ENCODE data around the gene SRP68.

The SRP68 gene

DNA sequence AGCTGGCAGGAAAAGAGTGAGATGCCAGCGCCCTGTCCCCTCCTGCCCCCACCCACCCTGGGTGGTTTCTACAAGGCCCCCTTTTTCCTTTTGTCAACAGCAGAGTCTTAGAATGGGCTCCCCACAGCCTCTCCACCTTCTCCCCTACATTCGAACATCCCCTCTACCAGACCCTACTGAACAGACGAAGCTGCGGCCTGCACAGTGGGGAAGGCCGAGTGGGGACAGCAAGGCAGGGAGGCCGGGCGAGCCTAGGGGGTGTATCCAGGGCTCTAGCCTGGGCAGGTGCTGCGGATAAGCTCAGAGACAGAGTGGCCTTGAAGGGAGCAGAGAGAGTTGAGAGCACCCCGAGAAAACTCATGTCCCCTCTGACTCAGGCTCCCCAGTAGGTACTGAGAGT lies 14.1 kb upstream of the SRP68 start (continued):
- no peak for TF ChIP-seq ZNF114 (tag by site-specific recombination; IDR thresholded peaks at IDR 0.05)
- TF ChIP-seq ZNF837 (tag by site-specific recombination; IDR thresholded peaks at IDR 0.05), result no peak

GRCh38 chr17:76085731-76086366 lies 13.5 kb upstream of the SRP68 start:
- Histone ChIP-seq H3K9me3 (ENCODE audit: control insufficient read depth, insufficient read depth, low read depth, low read length) (no peaks in the 10 kb centered on the region), H3K36me3 (ENCODE audit: control insufficient read depth in 2 of 2, insufficient read depth in 1 of 2, low read length in 2 of 2) (peaks cover 4 to 94% of the 10 kb centered on the region in 2 experiments; a peak in 2 of 3 replicates), H3K27ac (ENCODE audit: extremely low read depth, low read depth, low read length) (no peak overlapping the region), H3K4me1 (ENCODE audit: control insufficient read depth, insufficient read depth, low read length) (peaks cover 13% of the 10 kb centered on the region), H3K4me3 (ENCODE audit: low read depth, low read length) (no peak overlapping the region)
- CTCF ChIA-PET, result interaction anchor here (0.7 to 1.9 kb wide), 2 partner anchors 10 to 81 kb away, joined by 3 to 5 read pairs; no protein-coding TSS in a partner anchor
- POLR2A ChIA-PET, result interaction anchor here (0.6 to 1.8 kb wide), 2 partner anchors 10 to 109 kb away, joined by 6 to 8 read pairs; no protein-coding TSS in a partner anchor
- TF ChIP-seq, protein P1, sequence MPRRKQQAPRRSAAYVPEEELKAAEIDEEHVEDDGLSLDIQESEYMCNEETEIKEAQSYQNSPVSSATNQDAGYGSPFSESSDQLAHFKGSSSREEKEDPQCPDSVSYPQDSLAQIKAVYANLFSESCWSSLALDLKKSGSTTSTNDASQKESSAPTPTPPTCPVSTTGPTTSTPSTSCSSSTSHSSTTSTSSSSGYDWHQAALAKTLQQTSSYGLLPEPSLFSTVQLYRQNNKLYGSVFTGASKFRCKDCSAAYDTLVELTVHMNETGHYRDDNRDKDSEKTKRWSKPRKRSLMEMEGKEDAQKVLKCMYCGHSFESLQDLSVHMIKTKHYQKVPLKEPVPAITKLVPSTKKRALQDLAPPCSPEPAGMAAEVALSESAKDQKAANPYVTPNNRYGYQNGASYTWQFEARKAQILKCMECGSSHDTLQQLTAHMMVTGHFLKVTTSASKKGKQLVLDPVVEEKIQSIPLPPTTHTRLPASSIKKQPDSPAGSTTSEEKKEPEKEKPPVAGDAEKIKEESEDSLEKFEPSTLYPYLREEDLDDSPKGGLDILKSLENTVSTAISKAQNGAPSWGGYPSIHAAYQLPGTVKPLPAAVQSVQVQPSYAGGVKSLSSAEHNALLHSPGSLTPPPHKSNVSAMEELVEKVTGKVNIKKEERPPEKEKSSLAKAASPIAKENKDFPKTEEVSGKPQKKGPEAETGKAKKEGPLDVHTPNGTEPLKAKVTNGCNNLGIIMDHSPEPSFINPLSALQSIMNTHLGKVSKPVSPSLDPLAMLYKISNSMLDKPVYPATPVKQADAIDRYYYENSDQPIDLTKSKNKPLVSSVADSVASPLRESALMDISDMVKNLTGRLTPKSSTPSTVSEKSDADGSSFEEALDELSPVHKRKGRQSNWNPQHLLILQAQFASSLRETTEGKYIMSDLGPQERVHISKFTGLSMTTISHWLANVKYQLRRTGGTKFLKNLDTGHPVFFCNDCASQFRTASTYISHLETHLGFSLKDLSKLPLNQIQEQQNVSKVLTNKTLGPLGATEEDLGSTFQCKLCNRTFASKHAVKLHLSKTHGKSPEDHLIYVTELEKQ (tag by site-specific recombination; IDR thresholded peaks at IDR 0.05; ENCODE audit: borderline replicate concordance), result no peak
- no peak for TF ChIP-seq HOXD13 (CRISPR knock-in tag; IDR thresholded peaks at IDR 0.05; ENCODE audit: borderline replicate concordance)
- no peak for TF ChIP-seq ZBTB48 (tag by site-specific recombination; IDR thresholded peaks at IDR 0.05)
- no peak for TF ChIP-seq ZNF776 (tag by site-specific recombination; IDR thresholded peaks at IDR 0.05; ENCODE audit: borderline replicate concordance)
- no peak for TF ChIP-seq ZNF221 (tag by site-specific recombination; IDR thresholded peaks at IDR 0.05; ENCODE audit: borderline replicate concordance)
- TF ChIP-seq ZNF416 (tag by site-specific recombination; IDR thresholded peaks at IDR 0.05), result no peak
- no peak for TF ChIP-seq ZNF621 (tag by site-specific recombination; IDR thresholded peaks at IDR 0.05)
- TF ChIP-seq IKZF3 (tag by site-specific recombination; IDR thresholded peaks at IDR 0.05), result no peak
- TF ChIP-seq ZNF138 (tag by site-specific recombination; IDR thresholded peaks at IDR 0.05; ENCODE audit: borderline replicate concordance), result no peak
- TF ChIP-seq ZNF223 (tag by site-specific recombination; IDR thresholded peaks at IDR 0.05), result no peak
- no peak for TF ChIP-seq TRIM28 (IDR thresholded peaks at IDR 0.05; ENCODE audit: borderline replicate concordance, low read length)

DNA sequence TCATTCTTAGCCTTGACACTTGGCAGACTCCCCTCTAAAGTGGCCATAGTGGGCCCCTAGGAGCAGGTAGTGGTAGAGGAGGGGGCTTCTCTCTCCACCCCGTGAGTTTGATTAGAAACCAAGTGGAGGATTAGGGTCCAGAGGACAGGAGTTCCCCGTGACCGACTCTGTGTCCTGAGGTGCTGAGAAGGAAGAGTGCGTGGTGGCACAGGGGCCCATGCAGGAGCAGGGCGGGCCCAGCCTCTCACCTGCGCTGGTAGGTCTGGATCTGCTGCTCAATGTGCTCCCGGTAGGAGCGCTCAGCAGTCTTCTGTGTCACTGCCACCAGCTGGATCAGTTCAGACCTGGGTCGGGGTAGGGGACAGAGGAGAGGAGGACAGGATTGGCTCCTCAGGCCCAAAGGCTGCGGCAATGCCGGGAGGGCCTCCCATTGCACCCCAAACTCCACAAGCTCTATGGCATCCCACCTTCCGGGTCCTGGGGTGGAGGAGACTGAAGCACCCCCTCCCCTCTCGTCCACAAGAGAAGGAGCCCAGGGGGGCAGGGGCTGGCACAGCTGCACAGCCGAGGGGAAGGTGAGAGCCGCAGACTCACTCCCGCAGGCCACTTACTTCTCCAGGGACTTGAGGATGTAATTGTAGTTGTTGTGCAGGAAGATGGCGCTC lies 12.9 kb upstream of the SRP68 start:
- Histone ChIP-seq H3K27ac (ENCODE audit: extremely low read depth, low read depth, low read length) (no peak overlapping the region), H3K4me1 (ENCODE audit: control insufficient read depth, insufficient read depth, low read length) (peaks cover 13% of the 10 kb centered on the region), H3K36me3 (ENCODE audit: control insufficient read depth in 2 of 2, insufficient read depth in 1 of 2, low read length in 2 of 2) (peaks cover 4 to 87% of the 10 kb centered on the region in 2 experiments; a peak in 2 of 3 replicates), H3K9me3 (ENCODE audit: control insufficient read depth, insufficient read depth, low read depth, low read length) (no peaks in the 10 kb centered on the region), H3K4me3 (ENCODE audit: low read depth, low read length) (no peak overlapping the region)
- no peak for TF ChIP-seq ZNF830 (tag by site-specific recombination; IDR thresholded peaks at IDR 0.05; ENCODE audit: low read depth)
- TF ChIP-seq ZNF747 (tag by site-specific recombination; IDR thresholded peaks at IDR 0.05), result no peak
- TF ChIP-seq ZNF660 (tag by site-specific recombination; IDR thresholded peaks at IDR 0.05), result no peak
- no peak for TF ChIP-seq ZNF138 (tag by site-specific recombination; IDR thresholded peaks at IDR 0.05; ENCODE audit: borderline replicate concordance)
- ChIA-PET POLR2A (interaction anchor here (0.6 to 1.8 kb wide), 2 partner anchors 11 to 108 kb away, joined by 6 to 8 read pairs; no protein-coding TSS in a partner anchor), CTCF (interaction anchor here (1.9 kb wide), 1 partner anchor 80 kb away, joined by 5 read pairs; no protein-coding TSS in a partner anchor)

Measured in HEK293 (cell line).